Activated CD4-positive, alpha-beta T cell treated with anti-CD3 and anti-CD28 coated beads for 24 hours (primary cell): Measurements from ENCODE around the gene LRP1B.
"Not testable (repeated sequence)": the region's sequence is repeated elsewhere in the genome, so short reads cannot be mapped to it uniquely, and the experiment has no call there.

Source experiments
- DNase-seq, 2 donors: peaks; one replicate each; pipeline ENCODE4 v3.0.0-alpha.2; 2020; ENCODE audit warnings: low read depth in 2 of 2

The LRP1B gene

DNA sequence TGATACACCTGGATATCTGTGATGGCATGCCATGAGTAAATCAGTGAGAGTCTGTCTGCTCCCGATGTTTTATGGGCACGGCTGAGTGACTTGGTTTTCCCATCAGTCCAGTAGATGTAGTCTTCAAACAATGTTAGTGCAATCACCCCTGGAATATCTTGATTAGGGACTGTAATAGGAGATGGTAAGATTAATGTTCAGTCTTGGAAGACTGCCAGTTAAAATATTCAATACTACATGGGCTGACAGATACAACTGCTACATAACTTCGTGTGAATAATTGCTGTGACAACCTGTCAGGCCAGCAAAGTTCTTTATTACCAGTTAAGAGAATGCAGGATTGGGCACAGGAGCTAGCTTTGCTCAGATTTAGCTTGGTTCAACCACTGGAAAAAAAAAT is 1673.3 kb downstream of the LRP1B start:
- DNase-seq: no peak

GRCh38 chr2:140455315-140455714 is 1675.5 kb downstream of the LRP1B start:
- DNase-seq: no peak

DNA sequence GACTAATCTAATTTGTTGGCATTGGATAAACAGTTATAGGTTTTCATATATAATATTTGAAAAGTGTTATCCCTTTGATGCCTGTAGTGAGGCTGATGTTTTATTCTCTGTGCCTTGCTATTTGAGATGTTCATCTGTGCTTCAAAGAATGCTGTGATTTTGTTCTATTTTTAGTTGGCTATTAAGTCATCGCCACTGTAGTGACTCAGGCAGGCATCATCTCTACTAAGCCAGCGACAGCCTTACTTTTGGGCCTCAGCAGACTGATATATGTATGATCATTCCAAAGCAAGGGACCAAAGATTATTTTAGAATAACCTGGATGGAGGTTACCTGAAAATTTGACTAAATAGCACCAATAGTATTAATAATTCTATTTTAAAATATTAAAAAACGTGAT is 1676.1 kb downstream of the LRP1B start:
- DNase-seq: no peak

- no peak for DNase-seq
Observed at GRCh38 chr2:140451324-140451723, 1679.5 kb downstream of the LRP1B start.

GRCh38 chr2:140442319-140442718 is 1688.5 kb downstream of the LRP1B start:
- DNase-seq: no peak

DNA sequence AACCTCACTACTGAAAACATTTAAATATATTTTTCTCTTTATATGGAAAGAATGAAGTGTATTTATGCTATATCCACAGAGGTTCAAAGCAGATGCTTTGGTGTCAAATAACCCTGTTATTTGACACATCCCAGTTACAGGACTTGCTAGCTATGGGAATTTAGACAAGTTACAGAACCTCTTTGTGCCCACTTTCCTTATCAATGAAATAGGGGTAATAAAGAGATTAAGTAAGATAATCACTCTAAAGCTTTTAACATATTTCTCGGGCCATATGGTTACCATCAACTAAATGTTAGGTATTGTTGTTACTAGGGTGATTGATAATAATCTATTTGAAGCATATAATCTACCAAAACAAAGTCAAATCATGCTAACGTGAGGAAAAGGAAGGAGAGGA is 1690.0 kb downstream of the LRP1B start:
- no peak for DNase-seq

GRCh38 chr2:140436936-140437335 is 1693.9 kb downstream of the LRP1B start:
- DNase-seq: no peak

- DNase-seq: not testable (repeated sequence)
Observed at GRCh38 chr2:140427033-140427432, 1703.8 kb downstream of the LRP1B start.

DNA sequence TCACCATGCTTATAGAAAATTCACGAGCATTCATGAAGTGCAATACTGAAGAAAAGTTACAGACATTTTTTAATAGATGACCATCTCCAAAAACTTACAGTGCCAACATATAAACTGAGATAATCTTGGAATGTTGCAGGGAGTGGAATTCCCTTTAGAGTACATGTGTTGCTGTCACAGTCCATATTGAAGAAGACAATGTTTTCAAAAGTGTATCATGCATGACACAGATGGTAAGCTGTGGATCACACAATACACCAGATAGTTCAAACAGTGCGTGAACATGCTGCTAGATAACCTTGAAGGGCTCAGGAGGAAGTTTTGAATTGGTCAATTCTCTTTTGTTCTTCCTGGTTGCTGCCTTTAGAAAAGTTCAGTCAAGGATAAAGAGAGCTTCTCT is 1706.3 kb downstream of the LRP1B start:
- DNase-seq: no peak

- no peak for DNase-seq
Observed at GRCh38 chr2:140422759-140423158, 1708.1 kb downstream of the LRP1B start.

DNA sequence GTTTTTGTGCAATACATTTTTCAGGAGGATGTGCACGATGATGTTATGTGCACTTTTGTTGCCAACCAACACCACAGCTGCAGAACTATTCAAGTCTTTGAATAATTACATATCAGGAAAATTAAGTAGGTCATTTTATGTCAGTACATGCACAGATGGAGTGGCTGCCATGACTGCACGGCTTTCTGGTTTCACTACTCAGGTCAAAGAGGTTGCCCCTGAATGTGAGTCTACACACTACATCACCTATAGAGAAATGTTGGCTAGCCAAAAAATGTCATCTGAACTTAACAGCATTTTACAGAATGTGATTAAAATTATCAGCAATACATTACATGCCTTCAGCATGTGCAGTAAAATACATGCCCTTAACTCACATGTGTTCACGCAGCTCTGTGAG is 1713.3 kb downstream of the LRP1B start:
- DNase-seq: no peak

DNA sequence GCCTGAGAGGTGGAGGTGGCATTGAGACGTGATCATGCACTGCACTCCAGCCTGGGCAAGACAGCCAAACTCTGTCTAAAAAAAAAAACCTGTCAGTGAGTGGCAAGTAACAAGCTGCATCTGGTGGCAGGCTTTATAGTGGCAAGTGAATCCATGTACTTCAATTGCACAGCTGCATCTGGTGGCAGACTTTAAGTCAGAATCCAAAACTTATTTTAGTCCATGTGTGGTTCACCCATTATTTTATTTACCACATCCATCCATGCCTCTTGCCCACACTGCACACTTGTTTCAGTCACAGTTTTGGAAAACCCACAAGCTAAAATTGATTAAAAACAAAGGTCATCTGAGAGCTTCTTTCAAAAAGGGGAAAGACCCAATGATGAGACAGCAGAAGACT is 1714.2 kb downstream of the LRP1B start:
- DNase-seq: no peak

DNA sequence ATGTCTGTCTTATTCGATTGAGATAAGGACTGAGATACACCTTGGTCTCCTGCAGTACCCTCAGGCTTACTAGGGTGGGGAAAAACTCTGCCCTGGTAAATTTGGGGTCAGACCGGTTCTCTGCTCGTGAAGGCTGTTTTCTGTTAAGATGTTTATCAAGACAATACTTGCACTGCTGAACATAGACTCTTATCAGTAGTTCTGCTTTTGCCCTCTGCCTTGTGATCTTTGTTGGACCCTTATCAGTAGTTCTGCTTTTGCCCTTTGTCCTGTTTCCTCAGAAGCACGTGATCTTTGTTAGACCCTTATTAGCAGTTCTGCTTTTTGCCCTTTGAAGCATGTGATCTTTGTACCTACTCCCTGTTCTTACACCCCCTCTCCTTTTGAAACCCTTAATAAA is 1715.8 kb downstream of the LRP1B start:
- DNase-seq: not testable (repeated sequence)

DNA sequence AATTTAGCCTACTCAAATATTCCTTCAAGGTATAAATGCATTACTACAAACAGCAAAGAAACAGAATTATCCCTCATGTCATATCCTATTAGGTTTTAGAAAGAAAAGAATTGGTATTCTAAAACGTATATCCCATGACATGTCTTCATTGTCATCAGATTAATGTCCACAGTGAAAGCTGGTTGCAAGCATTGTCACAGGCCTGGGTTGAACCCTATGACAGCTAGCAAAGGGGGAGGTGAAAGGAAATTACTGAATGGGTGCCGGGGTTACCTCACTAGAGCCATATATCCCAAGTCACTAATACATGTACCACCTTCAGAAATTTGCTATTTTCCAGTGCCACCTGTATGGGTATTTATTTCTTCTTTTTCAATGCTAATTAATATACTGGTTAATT is 1720.1 kb downstream of the LRP1B start:
- DNase-seq: no peak

DNA sequence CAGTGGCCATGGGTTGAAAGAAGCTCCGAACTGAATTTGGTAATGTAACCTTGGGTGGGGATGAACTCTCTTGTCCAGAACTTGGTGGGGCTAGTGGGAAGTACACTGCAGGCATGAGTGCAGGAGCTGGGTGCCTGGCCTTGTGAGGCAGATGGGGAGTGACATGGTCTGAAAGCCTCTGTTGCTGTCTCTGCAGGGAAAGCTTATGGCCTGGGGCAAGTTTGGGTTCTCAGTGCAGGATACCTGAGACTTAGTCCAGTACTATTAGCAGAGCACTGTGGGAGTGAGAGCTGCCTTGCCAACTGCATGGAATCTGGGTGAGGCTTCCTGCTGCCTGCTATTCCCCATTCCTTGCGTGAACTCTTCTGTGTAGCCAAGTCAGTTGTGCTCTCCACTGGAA is 1729.8 kb downstream of the LRP1B start:
- no peak for DNase-seq

GRCh38 chr2:140392824-140393223 is 1738.0 kb downstream of the LRP1B start:
- DNase-seq: no peak

DNA sequence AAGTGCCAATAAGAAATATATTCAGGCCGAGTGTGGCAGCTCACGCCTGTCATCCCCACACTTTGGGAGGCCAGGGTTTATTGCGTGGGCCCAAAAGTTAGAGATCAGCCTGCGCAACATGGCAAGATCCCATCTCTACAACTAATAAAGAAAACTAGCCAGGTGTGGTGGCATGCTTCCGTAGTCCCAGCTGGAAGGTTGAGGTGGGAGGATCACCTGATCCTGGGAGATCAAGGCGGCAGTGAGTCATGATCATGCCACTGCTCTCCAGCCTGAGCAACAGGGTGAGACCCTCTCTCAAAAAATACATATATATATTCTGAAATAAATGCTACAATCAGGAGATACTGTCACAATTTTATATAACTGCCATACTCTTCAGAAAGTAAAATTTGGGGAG is 1745.9 kb downstream of the LRP1B start:
- no peak for DNase-seq

- DNase-seq: no peak
Observed at GRCh38 chr2:140383781-140384180, 1747.0 kb downstream of the LRP1B start.

DNA sequence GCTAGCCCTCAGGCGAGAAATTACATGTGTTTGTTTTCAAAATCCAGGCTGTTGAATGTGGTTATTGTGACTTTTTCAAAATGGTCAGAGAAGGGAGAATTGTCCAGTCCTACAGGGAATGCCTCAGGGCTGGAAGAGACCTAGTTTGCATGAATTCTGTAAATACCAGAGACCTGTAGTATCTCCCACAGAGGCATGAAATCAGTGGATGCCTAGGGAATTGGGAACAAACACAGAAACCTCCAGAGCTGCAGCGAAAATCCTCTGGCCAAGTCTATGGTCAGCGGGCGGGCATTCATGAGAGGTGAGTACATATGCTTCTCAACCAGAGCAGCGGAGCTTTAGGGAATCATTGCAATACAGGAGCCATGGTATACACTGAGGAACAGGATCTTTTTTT is 1754.1 kb downstream of the LRP1B start:
- DNase-seq: no peak

GRCh38 chr2:140363131-140363530 is 1767.7 kb downstream of the LRP1B start:
- no peak for DNase-seq

- no peak for DNase-seq
Observed at GRCh38 chr2:140362361-140362760, 1768.5 kb downstream of the LRP1B start.

DNA sequence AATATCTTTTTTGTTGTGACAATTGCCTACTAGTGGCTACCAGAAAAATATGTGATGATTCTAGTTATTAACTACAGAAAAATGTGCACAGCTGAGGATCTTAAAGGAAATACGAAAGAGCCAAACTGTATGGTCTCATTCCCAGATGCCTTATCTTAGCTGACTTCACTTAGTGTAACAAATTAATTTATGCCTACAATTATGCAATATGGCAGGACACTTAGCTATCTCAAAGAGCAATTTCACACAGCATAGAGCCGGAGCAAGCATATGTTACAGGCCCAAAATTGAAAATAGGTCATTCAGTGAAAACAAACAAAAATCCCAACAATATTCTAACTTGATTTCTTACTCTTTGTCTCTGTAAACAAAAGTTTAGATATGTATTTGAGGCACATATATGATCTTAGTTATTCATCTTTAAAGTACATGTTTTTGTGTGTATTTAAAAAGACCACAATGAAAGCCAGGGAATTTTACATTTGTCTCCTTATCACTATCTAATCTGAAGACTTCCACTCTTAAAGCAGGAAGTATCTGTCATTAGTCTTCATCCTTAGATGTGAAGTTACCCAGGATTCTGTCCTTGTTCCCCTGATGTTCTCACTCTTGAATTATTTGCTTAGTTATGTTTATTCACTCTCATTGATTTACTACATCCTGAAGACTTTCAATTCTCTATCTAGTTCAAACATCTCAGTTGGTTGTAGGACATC is 1771.6 kb downstream of the LRP1B start:
- DNase-seq: no peak

DNA sequence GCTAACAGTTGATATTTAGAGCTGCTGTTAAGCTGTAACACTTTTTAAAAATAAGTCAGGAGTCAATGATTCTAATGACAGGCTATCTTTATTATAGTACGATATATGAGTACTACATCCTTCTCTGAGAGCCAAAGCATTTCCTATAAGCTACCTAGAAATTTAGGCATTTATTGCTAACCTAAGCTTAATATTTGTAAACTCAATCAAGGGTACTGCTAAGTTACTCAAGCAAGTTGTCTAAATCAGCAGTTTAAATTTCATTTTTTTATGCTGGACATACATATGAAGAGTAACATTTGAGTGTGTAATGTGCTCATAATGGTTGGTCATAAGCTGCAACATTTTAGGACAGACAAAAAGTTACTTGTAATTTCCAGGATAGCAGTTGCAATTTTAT is 1774.1 kb downstream of the LRP1B start:
- DNase-seq: no peak

DNA sequence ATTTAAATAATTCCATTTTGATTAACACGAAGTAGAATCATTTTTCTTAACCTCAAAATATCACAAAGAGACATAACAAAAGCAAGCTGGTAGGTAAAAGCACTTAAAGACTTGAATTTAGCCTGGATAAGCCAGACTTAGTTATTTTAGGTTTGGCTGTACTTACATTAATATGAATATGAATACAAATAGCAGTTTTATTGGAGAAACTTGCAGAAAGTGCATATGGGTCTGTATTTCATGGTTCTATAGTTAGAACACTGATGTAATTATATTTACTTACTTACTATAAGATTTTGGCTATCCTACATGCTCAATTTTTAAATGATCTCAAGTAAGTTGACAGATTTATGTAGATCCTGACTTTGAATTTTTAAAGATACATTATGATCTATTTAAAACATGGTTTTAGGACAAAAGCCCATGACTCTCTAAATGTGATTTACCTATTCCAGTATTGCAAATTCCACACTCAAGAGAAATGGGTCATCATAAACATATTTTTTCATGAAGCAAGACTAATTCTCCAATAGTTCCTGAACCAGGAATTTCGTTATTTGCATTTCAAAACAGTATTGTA is 1775.2 kb downstream of the LRP1B start:
- DNase-seq: no peak
